ENCODE results near the gene NBEA.

The NBEA gene

GRCh38 chr13:35720290-35720689 is 778.2 kb downstream of the NBEA start:
- DNase-seq: no peak

GRCh38 chr13:35720690-35721554 is 778.9 kb downstream of the NBEA start:
- DNase-seq: no peak

All from activated CD4-positive, alpha-beta T cell treated with anti-CD3 and anti-CD28 coated beads, Interleukin-2, amount 50 U/mL, for 4 hours (primary cell).